H9 (cell line): ENCODE measurements around the gene MRTFA. TPM values are rescaled to one million over a fixed set of nuclear protein-coding genes. Genes with fewer than 3 reads are reported as not detected.

Experiments used
- DNase-seq: peaks from one replicate; pipeline ENCODE4 v3.0.0-alpha.2; 2017
- H2AFZ ChIP-seq: one replicate; pipeline ENCODE4 v1.6.1; 2013; ENCODE audit warnings: mild to moderate bottlenecking, low read length, control low read depth, moderate library complexity
- H2AK5ac ChIP-seq: 2 replicates; pipeline ENCODE4 v1.6.1; 2013; ENCODE audit warnings: low read length, control low read depth, mixed read lengths; ENCODE audit not compliant: insufficient read length
- H2BK120ac ChIP-seq: one replicate; pipeline ENCODE4 v1.6.1; 2013; ENCODE audit warnings: low read depth, mild to moderate bottlenecking, low read length, control low read depth, inconsistent platforms; ENCODE audit not compliant: poor library complexity, severe bottlenecking
- H2BK12ac ChIP-seq: 2 replicates; pipeline ENCODE4 v1.6.1; 2013; ENCODE audit warnings: low read length, control low read depth, mixed read lengths, low read depth; ENCODE audit not compliant: insufficient read length
- H2BK15ac ChIP-seq: 2 replicates; pipeline ENCODE4 v1.6.1; 2013; ENCODE audit warnings: low read depth, low read length, control low read depth
- H2BK20ac ChIP-seq: one replicate; pipeline ENCODE4 v1.6.1; 2013; ENCODE audit warnings: low read depth, mild to moderate bottlenecking, low read length, control low read depth, inconsistent platforms; ENCODE audit not compliant: poor library complexity, severe bottlenecking
- H2BK5ac ChIP-seq: 2 replicates; pipeline ENCODE4 v1.6.1; 2013; ENCODE audit warnings: low read length, control low read depth, mixed read lengths; ENCODE audit not compliant: insufficient read length
- H3K14ac ChIP-seq: 2 replicates; pipeline ENCODE4 v1.6.1; 2013; ENCODE audit warnings: low read length, control low read depth; ENCODE audit not compliant: insufficient read depth
- H3K18ac ChIP-seq: 2 replicates; pipeline ENCODE4 v1.6.1; 2013; ENCODE audit warnings: low read depth, mild to moderate bottlenecking, mixed read lengths, low read length, control low read depth; ENCODE audit not compliant: insufficient read length
- H3K23ac ChIP-seq: 2 replicates; pipeline ENCODE4 v1.6.1; 2013; ENCODE audit warnings: low read length, control low read depth, mixed read lengths, low read depth; ENCODE audit not compliant: insufficient read length
- H3K23me2 ChIP-seq: 2 replicates; pipeline ENCODE4 v1.6.1; 2013; ENCODE audit warnings: low read depth, mild to moderate bottlenecking, mixed read lengths, low read length, control low read depth; ENCODE audit not compliant: insufficient read length, poor library complexity, severe bottlenecking
- H3K27ac ChIP-seq: 2 replicates; pipeline ENCODE4 v1.5.1; 2013; ENCODE audit warnings: low read length, control low read depth, mixed read lengths, low read depth; ENCODE audit not compliant: insufficient read length
- H3K27me3 ChIP-seq: 2 replicates; pipeline ENCODE4 v1.6.1; 2013; ENCODE audit warnings: low read length, control low read depth, inconsistent platforms; ENCODE audit not compliant: insufficient read depth
- H3K4ac ChIP-seq: 2 replicates; pipeline ENCODE4 v1.6.1; 2013; ENCODE audit warnings: low read depth, mild to moderate bottlenecking, control low read depth, inconsistent platforms, low read length, moderate library complexity
- H3K4me1 ChIP-seq: 2 replicates; pipeline ENCODE4 v1.6.1; 2013; ENCODE audit warnings: low read length, control low read depth, inconsistent platforms; ENCODE audit not compliant: insufficient read depth
- H3K4me2 ChIP-seq: 2 replicates; pipeline ENCODE4 v1.6.1; 2013; ENCODE audit warnings: low read length, control low read depth, mixed read lengths; ENCODE audit not compliant: insufficient read length, insufficient read depth
- H3K56ac ChIP-seq: 2 replicates; pipeline ENCODE4 v1.6.1; 2013; ENCODE audit warnings: low read depth, mild to moderate bottlenecking, mixed read lengths, low read length, control low read depth; ENCODE audit not compliant: insufficient read length
- H3K79me1 ChIP-seq: 2 replicates; pipeline ENCODE4 v1.6.1; 2013; ENCODE audit warnings: low read depth, mild to moderate bottlenecking, moderate library complexity, low read length, control low read depth, inconsistent platforms; ENCODE audit not compliant: insufficient read depth, poor library complexity, severe bottlenecking
- H3K79me2 ChIP-seq: 2 replicates; pipeline ENCODE4 v1.6.1; 2013; ENCODE audit warnings: low read length, control low read depth, inconsistent platforms; ENCODE audit not compliant: insufficient read depth
- H3K9ac ChIP-seq: 2 replicates; pipeline ENCODE4 v1.6.1; 2013; ENCODE audit warnings: low read length, control low read depth, mixed read lengths; ENCODE audit not compliant: insufficient read length; ENCODE audit errors: extremely low read depth
- H3K9me3 ChIP-seq: one replicate; pipeline ENCODE4 v1.6.1; 2013; ENCODE audit warnings: low read depth, low read length, inconsistent platforms; ENCODE audit not compliant: control insufficient read depth
- H3T11ph ChIP-seq: one replicate; pipeline ENCODE4 v1.6.1; 2013; ENCODE audit warnings: mild to moderate bottlenecking, low read length, control low read depth, inconsistent platforms
- H4K20me1 ChIP-seq: one replicate; pipeline ENCODE4 v1.6.1; 2013; ENCODE audit not compliant: control insufficient read depth, insufficient read length, insufficient read depth
- H4K5ac ChIP-seq: 2 replicates; pipeline ENCODE4 v1.6.1; 2013; ENCODE audit warnings: low read depth, mild to moderate bottlenecking, mixed read lengths, low read length, control low read depth; ENCODE audit not compliant: insufficient read length
- H4K8ac ChIP-seq: replicated peaks from 2 replicates; pipeline ENCODE4 v1.6.1; 2013; ENCODE audit warnings: low read length, control low read depth, mixed read lengths, low read depth; ENCODE audit not compliant: insufficient read length
- H4K91ac ChIP-seq: 2 replicates; pipeline ENCODE4 v1.6.1; 2013; ENCODE audit warnings: low read depth, mild to moderate bottlenecking, moderate library complexity, mixed read lengths, low read length, control low read depth; ENCODE audit not compliant: insufficient read length
- H3K27ac Mint-ChIP-seq, 3 experiments: 2 replicates in 2 of 3; 3 replicates in 1 of 3; pipeline ENCODE4 v1.8.0; 2020 to 2021; ENCODE audit warnings: mixed read lengths in 3 of 3, mild to moderate bottlenecking in 1 of 3, moderate library complexity in 1 of 3
- H3K27me3 Mint-ChIP-seq: 2 replicates; pipeline ENCODE4 v1.8.0; 2021; ENCODE audit warnings: low read depth, mild to moderate bottlenecking, moderate library complexity, mixed read lengths
- H3K36me3 Mint-ChIP-seq, 3 experiments: 2 replicates in 2 of 3; 3 replicates in 1 of 3; pipeline ENCODE4 v1.8.0; 2020 to 2021; ENCODE audit warnings: low read depth in 3 of 3, mixed read lengths in 3 of 3; ENCODE audit not compliant: insufficient read depth in 1 of 3
- H3K4me1 Mint-ChIP-seq, 2 experiments: 2 replicates each; pipeline ENCODE4 v1.8.0; 2020; ENCODE audit warnings: mixed read lengths in 2 of 2
- H3K4me3 Mint-ChIP-seq, 2 experiments: 2 replicates in 1 of 2; 3 replicates in 1 of 2; pipeline ENCODE4 v1.8.0; 2020 to 2021; ENCODE audit warnings: mild to moderate bottlenecking in 2 of 2, mixed read lengths in 2 of 2, moderate library complexity in 1 of 2
- H3K9me3 Mint-ChIP-seq, 2 experiments: 2 replicates in 1 of 2; 3 replicates in 1 of 2; pipeline ENCODE4 v1.8.0; 2020; ENCODE audit warnings: mild to moderate bottlenecking in 2 of 2, mixed read lengths in 2 of 2, moderate library complexity in 1 of 2
- CTCF ChIP-seq: fragments of 200-600 bp; sonication (generic); conservative IDR thresholded peaks from 3 replicates; pipeline ENCODE4 v1.8.0; 2021; ENCODE audit warnings: antibody characterized with exemption, mild to moderate bottlenecking
- WGBS: extraction: QIAGEN DNeasy Blood & Tissue Kit; methylation state at CpG from one replicate; pipeline ENCODE4 v1.1.7; 2013; ENCODE audit warnings: missing lambda C conversion rate, low lambda C conversion rate, mixed read lengths; ENCODE audit not compliant: insufficient read length; ENCODE audit errors: extremely low coverage; 5-methylcytosine and 5-hydroxymethylcytosine counted together
- total RNA-seq: library from RNA; stranded (reverse); gene quantifications from 2 replicates; pipeline ENCODE4 v1.2.1, GENCODE V29; 2021

Gene MRTFA
- total RNA-seq, 1 experiment from 2014 or later, result 38.1 TPM

GRCh38 chr22:40507491-40507890, 129.0 kb downstream of the MRTFA start:
- no peak overlapping the region for H4K5ac ChIP-seq
- H2BK120ac ChIP-seq, result no peak overlapping the region
- no peak overlapping the region for H4K91ac ChIP-seq
- H3K4ac ChIP-seq, result no peak overlapping the region
- Mint-ChIP-seq H3K36me3 (peaks cover 8 to 11% (median 9%) of the 10 kb centered on the region in 3 experiments), H3K4me3 (no peak overlapping the region), H3K4me1 (peaks cover 13 to 14% of the 10 kb centered on the region in 2 experiments), H3K27ac (peak overlapping the region in 1 of 3 experiments; percentile 27; a peak in 1 of 7 replicates), H3K9me3 (peaks cover 6 to 9% of the 10 kb centered on the region in 2 experiments), H3K27me3 (peaks cover 4% of the 10 kb centered on the region)
- no peak overlapping the region for H3K4me2 ChIP-seq
- H3K27ac ChIP-seq, result no peak overlapping the region
- no peak overlapping the region for H3K9ac ChIP-seq
- no CpG with 5 or more reads among the region's 6 CpGs for WGBS
- H3K27me3 ChIP-seq, result no peaks in the 10 kb centered on the region
- no peak overlapping the region for H3T11ph ChIP-seq
- no peak overlapping the region for H2AK5ac ChIP-seq
- H2BK15ac ChIP-seq, result no peak overlapping the region
- no peaks in the 10 kb centered on the region for H3K79me2 ChIP-seq
- H4K20me1 ChIP-seq, result no peaks in the 10 kb centered on the region
- no peaks in the 10 kb centered on the region for H3K23me2 ChIP-seq
- no peak overlapping the region for H2BK5ac ChIP-seq
- no peak overlapping the region for H2AFZ ChIP-seq
- no peak overlapping the region for H2BK20ac ChIP-seq
- H3K79me1 ChIP-seq, result no peaks in the 10 kb centered on the region
- H3K18ac ChIP-seq, result no peak overlapping the region
- H4K8ac ChIP-seq, result no peak overlapping the region
- H3K14ac ChIP-seq, result no peak overlapping the region
- no peak overlapping the region for H2BK12ac ChIP-seq
- no peak overlapping the region for H3K23ac ChIP-seq
- H3K56ac ChIP-seq, result no peak overlapping the region
- TF ChIP-seq CTCF, result no peak
- H3K4me1 ChIP-seq, result peaks cover 2% of the 10 kb centered on the region; the same call in 1 of the 2 replicates
- H3K9me3 ChIP-seq, result no peaks in the 10 kb centered on the region
- no peak for DNase-seq
